SK-N-SH (cell line): Measurements from ENCODE around the gene ZNF507. TPM values are rescaled to one million over a fixed set of nuclear protein-coding genes. Genes with fewer than 3 reads are reported as not detected.

Experiments
- CTCF ChIA-PET: fragments of 300-600, 350-600 bp; formaldehyde crosslinking; extraction: SDS; loops from one replicate; lab custom pipeline; 2021; lab: Yijun Ruan, JAX
- POLR2A ChIA-PET: fragments of 350-600 bp; sonication (Branson Sonifier 250); formaldehyde crosslinking; extraction: SDS; loops from one replicate; lab custom pipeline; 2020; ENCODE audit warnings: antibody characterized with exemption, inconsistent platforms; lab: Yijun Ruan, JAX
- DNase-seq: peaks from one replicate; pipeline ENCODE4 v3.0.0; 2012
- H2AFZ ChIP-seq: fragments of 200-600 bp; sonication (generic); 2 replicates; pipeline ENCODE4 v1.8.1; 2016; ENCODE audit warnings: antibody characterized with exemption, mild to moderate bottlenecking, low read depth
- H3F3A ChIP-seq: fragments of 200-600 bp; sonication (generic); replicated peaks from 2 replicates; pipeline ENCODE3; 2016; ENCODE audit warnings: antibody characterized with exemption, mild to moderate bottlenecking; ENCODE audit not compliant: insufficient read depth
- H3K27ac ChIP-seq, 2 experiments: fragments of 200-500 bp in 1 of 2; fragments of 200-600 bp in 1 of 2; sonication (Bioruptor generic) in 1 of 2; sonication (generic), shearing (Covaris generic) in 1 of 2; 2 replicates each; pipeline versions ENCODE4 v1.5.1 to v1.6.1; 2014 to 2016; ENCODE audit warnings: low read depth in 2 of 2, inconsistent platforms in 1 of 2, low read length in 1 of 2, mild to moderate bottlenecking in 1 of 2, mixed read lengths in 1 of 2
- H3K27me3 ChIP-seq: fragments of 200-600 bp; sonication (generic), shearing (Covaris generic); 2 replicates; pipeline ENCODE4 v1.6.1; 2016; ENCODE audit warnings: mixed run types; ENCODE audit not compliant: insufficient read depth
- H3K36me3 ChIP-seq, 2 experiments: fragments of 200-500 bp in 1 of 2; fragments of 200-600 bp in 1 of 2; sonication (Bioruptor generic) in 1 of 2; sonication (generic) in 1 of 2; replicated peaks in 1 of 2; 2 replicates each; pipeline versions ENCODE3 to v1.5.1; 2014 to 2016; ENCODE audit warnings: low read length in 1 of 2, mild to moderate bottlenecking in 1 of 2; ENCODE audit not compliant: insufficient read depth in 2 of 2, control insufficient read depth in 1 of 2
- H3K4me1 ChIP-seq, 2 experiments: fragments of 200-500 bp in 1 of 2; fragments of 200-600 bp in 1 of 2; sonication (Bioruptor generic) in 1 of 2; sonication (generic), shearing (Covaris generic) in 1 of 2; 2 replicates each; pipeline versions ENCODE4 v1.5.1 to v1.6.1; 2014 to 2016; ENCODE audit warnings: low read depth in 1 of 2, low read length in 1 of 2, mixed run types in 1 of 2; ENCODE audit not compliant: insufficient read depth in 2 of 2, control insufficient read depth in 1 of 2
- H3K4me2 ChIP-seq: fragments of 200-600 bp; sonication (generic), shearing (Covaris generic); 2 replicates; pipeline ENCODE4 v1.6.1; 2017; ENCODE audit warnings: mixed run types
- H3K4me3 ChIP-seq, 2 experiments: fragments of 200-500 bp in 1 of 2; fragments of 200-600 bp in 1 of 2; sonication (Bioruptor generic) in 1 of 2; sonication (generic), shearing (Covaris generic) in 1 of 2; 2 replicates each; pipeline versions ENCODE4 v1.5.1 to v1.8.1; 2014 to 2016; ENCODE audit warnings: low read depth in 2 of 2, inconsistent platforms in 1 of 2, low read length in 1 of 2, mild to moderate bottlenecking in 1 of 2, mixed read lengths in 1 of 2, moderate library complexity in 1 of 2
- H3K79me2 ChIP-seq: fragments of 200-600 bp; sonication (generic); 2 replicates; pipeline ENCODE4 v1.8.1; 2017; ENCODE audit warnings: mild to moderate bottlenecking; ENCODE audit not compliant: insufficient read depth
- H3K9ac ChIP-seq: fragments of 200-600 bp; sonication (generic); 2 replicates; pipeline ENCODE4 v1.6.1; 2017; ENCODE audit warnings: mixed run types
- H3K9me2 ChIP-seq: fragments of 200-600 bp; sonication (generic); 2 replicates; pipeline ENCODE4 v1.6.1; 2017; ENCODE audit warnings: mixed run types
- H3K9me3 ChIP-seq: fragments of 200-600 bp; sonication (generic); 2 replicates; pipeline ENCODE4 v1.6.1; 2017; ENCODE audit warnings: mixed run types, mild to moderate bottlenecking, moderate library complexity
- H4K20me1 ChIP-seq: fragments of 200-600 bp; sonication (generic); 2 replicates; pipeline ENCODE4 v1.6.1; 2017; ENCODE audit warnings: mild to moderate bottlenecking, mixed run types; ENCODE audit not compliant: insufficient read depth
- CHD2 ChIP-seq: fragments of 150-350 bp; IDR thresholded peaks from 2 replicates; pipeline ENCODE4 v1.6.1; 2018; ENCODE audit warnings: low read length; ENCODE audit not compliant: partially characterized antibody
- EP300 ChIP-seq, 2 experiments: IDR thresholded peaks; 2 replicates each; pipeline versions ENCODE4 v1.4.0 to v1.6.1; 2012; ENCODE audit warnings: borderline replicate concordance in 1 of 2, low read depth in 1 of 2, low read length in 1 of 2
- GABPA ChIP-seq: IDR thresholded peaks from 2 replicates; pipeline ENCODE4 v1.4.0; 2012; ENCODE audit warnings: low read depth, mild to moderate bottlenecking
- GATA2 ChIP-seq: sonication (generic); formaldehyde crosslinking; IDR thresholded peaks from 2 replicates; pipeline ENCODE4 v1.5.0; 2020; ENCODE audit warnings: mild to moderate bottlenecking, missing genetic modification reagents
- JUND ChIP-seq: IDR thresholded peaks from 2 replicates; pipeline ENCODE4 v1.4.0; 2012
- NFIC ChIP-seq: IDR thresholded peaks from 2 replicates; pipeline ENCODE4 v1.4.0; 2012; ENCODE audit warnings: borderline replicate concordance
- NRF1 ChIP-seq: IDR thresholded peaks from 2 replicates; pipeline ENCODE4 v1.6.1; 2012; ENCODE audit warnings: low read depth, mild to moderate bottlenecking, low read length
- PBX3 ChIP-seq: IDR thresholded peaks from 2 replicates; pipeline ENCODE4; 2012
- POLR2AphosphoS5 ChIP-seq: IDR thresholded peaks from 2 replicates; pipeline ENCODE4 v1.6.1; 2012; ENCODE audit warnings: low read depth, low read length
- RCOR1 ChIP-seq: fragments of 150-350 bp; IDR thresholded peaks from 2 replicates; pipeline ENCODE4 v1.6.1; 2017; ENCODE audit warnings: antibody characterized with exemption, low read length
- SMC3 ChIP-seq: IDR thresholded peaks from 2 replicates; pipeline ENCODE4 v1.6.1; 2012; ENCODE audit warnings: low read depth, low read length, improper control_type of control experiment
- TCF12 ChIP-seq: IDR thresholded peaks from 2 replicates; pipeline ENCODE4 v1.4.0; 2012
- TEAD4 ChIP-seq: IDR thresholded peaks from 2 replicates; pipeline ENCODE4 v1.4.0; 2012; ENCODE audit warnings: mild to moderate bottlenecking, borderline replicate concordance; ENCODE audit not compliant: insufficient read depth
- YY1 ChIP-seq: IDR thresholded peaks from 2 replicates; pipeline ENCODE4 v1.4.0; 2012; ENCODE audit warnings: low read depth, mild to moderate bottlenecking
- ZBTB33 ChIP-seq: IDR thresholded peaks from 2 replicates; pipeline ENCODE4 v1.4.0; 2012; ENCODE audit warnings: low read depth, borderline replicate concordance
- WGBS: methylation state at CpG from one replicate; pipeline ENCODE4 v1.1.6; 2017; ENCODE audit warnings: low lambda C conversion rate; 5-methylcytosine and 5-hydroxymethylcytosine counted together
- polyA plus RNA-seq, 3 experiments: library from polyadenylated mRNA; depleted of rRNA; stranded (reverse); fragments of >200 nt; gene quantifications; 2 replicates each; pipeline ENCODE4 v1.2.3, GENCODE V29; 2012
- TF ChIP-seq, protein P1 (sequence below): IDR thresholded peaks from 2 replicates; pipeline ENCODE4 v1.6.1; 2012; ENCODE audit warnings: mild to moderate bottlenecking, low read depth, low read length, moderate library complexity
- TF ChIP-seq, protein P2 (sequence below): fragments of 200-600 bp; sonication (generic); IDR thresholded peaks from 2 replicates; pipeline ENCODE4 v1.6.1; 2017; ENCODE audit warnings: antibody characterized with exemption, mild to moderate bottlenecking, moderate library complexity

The ZNF507 gene
- polyA plus RNA-seq, 1 of the 3 experiments (the other 2 are of a cell fraction) = 6.8 TPM

GRCh38 chr19:32404933-32405430 is 59.6 kb downstream of the ZNF507 start:
- no peaks in the 10 kb centered on the region for H3K9me2 ChIP-seq
- no peak for TF ChIP-seq GABPA
- TF ChIP-seq NRF1 = peak; percentile 24; the same call in 1 of the 2 replicates
- TF ChIP-seq, all 33 proteins: peak for 1
- ChIA-PET CTCF (interaction anchor here (0.8 to 1.5 kb wide), 5 partner anchors 27 to 1739 kb away, joined by 3 to 5 read pairs (median 3); no protein-coding TSS in a partner anchor), POLR2A (interaction anchor here (0.6 to 1.5 kb wide), 8 partner anchors 9 to 991 kb away, joined by 3 to 9 read pairs (median 4); partner anchors contain the start of genes PDCD5 and ZNF507)
- no peaks in the 10 kb centered on the region for H4K20me1 ChIP-seq
- WGBS = 2% methylated on average over 12 of the region's 36 CpGs
- no peaks in the 10 kb centered on the region for H3K9me3 ChIP-seq
- H3K4me1 ChIP-seq = peaks cover 14 to 19% of the 10 kb centered on the region in 2 experiments
- H3K4me2 ChIP-seq = peak overlapping the region; percentile 97
- no peak for DNase-seq
- no peaks in the 10 kb centered on the region for H3F3A ChIP-seq
- no peaks in the 10 kb centered on the region for H3K27me3 ChIP-seq
- peak overlapping the region; percentile 97 for H3K9ac ChIP-seq
- H3K36me3 ChIP-seq = peaks cover 19 to 20% of the 10 kb centered on the region in 2 experiments
- H3K4me3 ChIP-seq = peak overlapping the region; percentile 66 to 90
- H3K27ac ChIP-seq = peak overlapping the region; percentile 93 to 94
- peaks cover 45% of the 10 kb centered on the region for H3K79me2 ChIP-seq
- H2AFZ ChIP-seq = peak overlapping the region; percentile 64; the same call in 1 of the 2 replicates

DNA sequence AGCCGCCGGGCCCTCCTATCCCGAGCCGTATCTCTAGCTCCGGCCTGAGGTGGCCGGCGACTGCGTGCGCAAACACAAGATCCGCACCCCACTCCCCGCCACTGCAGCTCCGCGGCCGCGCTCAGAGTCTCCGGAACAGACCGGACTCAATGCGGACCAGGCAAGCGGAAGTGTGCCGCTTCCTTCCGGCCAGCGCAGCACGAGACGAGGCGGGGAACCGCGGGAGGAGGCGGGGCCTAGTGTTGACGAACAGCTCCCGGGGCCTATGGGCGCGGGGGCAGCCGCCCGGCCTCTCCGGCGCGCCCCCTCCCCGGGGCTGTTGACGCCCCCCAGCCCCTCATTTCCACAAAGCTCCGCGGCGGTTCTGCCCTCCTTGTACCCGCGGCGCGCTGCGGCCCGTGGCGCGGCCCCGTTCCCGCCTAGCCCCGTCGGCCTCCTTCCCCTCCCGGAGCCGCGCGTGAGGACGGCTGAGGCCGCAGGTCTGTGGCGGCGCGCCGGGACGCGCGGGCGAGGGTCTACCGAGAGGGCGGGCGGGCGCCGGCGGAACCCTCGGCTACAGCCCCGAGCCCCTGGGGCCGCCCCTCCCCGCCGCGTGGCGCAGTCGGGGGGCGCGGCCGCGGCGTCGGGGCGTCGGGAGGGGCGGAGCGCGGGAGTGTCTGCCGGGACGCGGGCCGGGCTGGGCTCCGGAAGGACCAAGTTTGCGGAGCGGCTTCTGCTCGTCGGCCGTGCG is 60.2 kb downstream of the ZNF507 start, which contains the start of gene DPY19L3:
Gene DPY19L3 (plus strand): TSS at position 340 of the 730 bp plus-strand sequence. CDS start 2,484 bp downstream, outside the sequence.
- WGBS = 5% methylated on average over 16 of the region's 104 CpGs
- ChIA-PET POLR2A (interaction anchor here (0.7 to 1.5 kb wide), 8 partner anchors 9 to 175 kb away, joined by 3 to 9 read pairs (median 4); partner anchors contain the start of genes PDCD5 and ZNF507), CTCF (interaction anchor here (0.6 to 1.5 kb wide), 6 partner anchors 28 to 1740 kb away, joined by 3 to 5 read pairs (median 3); no protein-coding TSS in a partner anchor)
- no peaks in the 10 kb centered on the region for H3F3A ChIP-seq
- H3K27ac ChIP-seq = peak within 1 kb of the TSS; percentile 93 to 94
- H3K36me3 ChIP-seq = peaks cover 20 to 25% of the 10 kb centered on the region in 2 experiments
- no peaks in the 10 kb centered on the region for H4K20me1 ChIP-seq
- no peaks in the 10 kb centered on the region for H3K27me3 ChIP-seq
- peak within 1 kb of the TSS; percentile 66 to 90 for H3K4me3 ChIP-seq
- H2AFZ ChIP-seq = peak within 1 kb of the TSS; percentile 88; the same call in 1 of the 2 replicates
- H3K9ac ChIP-seq = peak within 1 kb of the TSS; percentile 97
- peaks cover 45% of the 10 kb centered on the region for H3K79me2 ChIP-seq
- no peaks in the 10 kb centered on the region for H3K9me3 ChIP-seq
- DNase-seq = peak; percentile 99
- H3K4me1 ChIP-seq = peaks cover 14 to 19% of the 10 kb centered on the region in 2 experiments
- peak within 1 kb of the TSS; percentile 97 for H3K4me2 ChIP-seq
- no peaks in the 10 kb centered on the region for H3K9me2 ChIP-seq
- TF ChIP-seq TEAD4 (no peak), NFIC (no peak), POLR2AphosphoS5 (peak; percentile 98), RCOR1 (no peak), EP300 (IDR thresholded peaks at IDR 0.05; ENCODE audit: borderline replicate concordance in 1 of 2, low read depth in 1 of 2, low read length in 1 of 2) (no peak), YY1 (0 out of 2 replicates have a peak, but pooled peaks have one; percentile 17), NRF1 (no peak), JUND (no peak), TCF12 (no peak), SMC3 (no peak), PBX3 (peak; percentile 98), ZBTB33 (no peak), CHD2 (no peak), GATA2 (CRISPR knock-in tag) (no peak)
- TF ChIP-seq, protein P1, sequence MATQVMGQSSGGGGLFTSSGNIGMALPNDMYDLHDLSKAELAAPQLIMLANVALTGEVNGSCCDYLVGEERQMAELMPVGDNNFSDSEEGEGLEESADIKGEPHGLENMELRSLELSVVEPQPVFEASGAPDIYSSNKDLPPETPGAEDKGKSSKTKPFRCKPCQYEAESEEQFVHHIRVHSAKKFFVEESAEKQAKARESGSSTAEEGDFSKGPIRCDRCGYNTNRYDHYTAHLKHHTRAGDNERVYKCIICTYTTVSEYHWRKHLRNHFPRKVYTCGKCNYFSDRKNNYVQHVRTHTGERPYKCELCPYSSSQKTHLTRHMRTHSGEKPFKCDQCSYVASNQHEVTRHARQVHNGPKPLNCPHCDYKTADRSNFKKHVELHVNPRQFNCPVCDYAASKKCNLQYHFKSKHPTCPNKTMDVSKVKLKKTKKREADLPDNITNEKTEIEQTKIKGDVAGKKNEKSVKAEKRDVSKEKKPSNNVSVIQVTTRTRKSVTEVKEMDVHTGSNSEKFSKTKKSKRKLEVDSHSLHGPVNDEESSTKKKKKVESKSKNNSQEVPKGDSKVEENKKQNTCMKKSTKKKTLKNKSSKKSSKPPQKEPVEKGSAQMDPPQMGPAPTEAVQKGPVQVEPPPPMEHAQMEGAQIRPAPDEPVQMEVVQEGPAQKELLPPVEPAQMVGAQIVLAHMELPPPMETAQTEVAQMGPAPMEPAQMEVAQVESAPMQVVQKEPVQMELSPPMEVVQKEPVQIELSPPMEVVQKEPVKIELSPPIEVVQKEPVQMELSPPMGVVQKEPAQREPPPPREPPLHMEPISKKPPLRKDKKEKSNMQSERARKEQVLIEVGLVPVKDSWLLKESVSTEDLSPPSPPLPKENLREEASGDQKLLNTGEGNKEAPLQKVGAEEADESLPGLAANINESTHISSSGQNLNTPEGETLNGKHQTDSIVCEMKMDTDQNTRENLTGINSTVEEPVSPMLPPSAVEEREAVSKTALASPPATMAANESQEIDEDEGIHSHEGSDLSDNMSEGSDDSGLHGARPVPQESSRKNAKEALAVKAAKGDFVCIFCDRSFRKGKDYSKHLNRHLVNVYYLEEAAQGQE = no peak; the same call in 1 of the 2 replicates
- TF ChIP-seq, protein P2, sequence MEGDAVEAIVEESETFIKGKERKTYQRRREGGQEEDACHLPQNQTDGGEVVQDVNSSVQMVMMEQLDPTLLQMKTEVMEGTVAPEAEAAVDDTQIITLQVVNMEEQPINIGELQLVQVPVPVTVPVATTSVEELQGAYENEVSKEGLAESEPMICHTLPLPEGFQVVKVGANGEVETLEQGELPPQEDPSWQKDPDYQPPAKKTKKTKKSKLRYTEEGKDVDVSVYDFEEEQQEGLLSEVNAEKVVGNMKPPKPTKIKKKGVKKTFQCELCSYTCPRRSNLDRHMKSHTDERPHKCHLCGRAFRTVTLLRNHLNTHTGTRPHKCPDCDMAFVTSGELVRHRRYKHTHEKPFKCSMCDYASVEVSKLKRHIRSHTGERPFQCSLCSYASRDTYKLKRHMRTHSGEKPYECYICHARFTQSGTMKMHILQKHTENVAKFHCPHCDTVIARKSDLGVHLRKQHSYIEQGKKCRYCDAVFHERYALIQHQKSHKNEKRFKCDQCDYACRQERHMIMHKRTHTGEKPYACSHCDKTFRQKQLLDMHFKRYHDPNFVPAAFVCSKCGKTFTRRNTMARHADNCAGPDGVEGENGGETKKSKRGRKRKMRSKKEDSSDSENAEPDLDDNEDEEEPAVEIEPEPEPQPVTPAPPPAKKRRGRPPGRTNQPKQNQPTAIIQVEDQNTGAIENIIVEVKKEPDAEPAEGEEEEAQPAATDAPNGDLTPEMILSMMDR = no peak
